GM10248 (cell line): ENCODE data around the gene CCDC57.

ENCODE experiments used
- CTCF ChIA-PET: fragments of 300-600 bp; sonication (Branson Sonifier 250); formaldehyde crosslinking; extraction: SDS; loops from one replicate; lab custom pipeline; 2021; ENCODE audit warnings: antibody characterized with exemption; lab: Yijun Ruan, JAX
- POLR2A ChIA-PET: fragments of 350-650 bp; sonication (Branson Sonifier 250); formaldehyde crosslinking; extraction: SDS; loops from one replicate; lab custom pipeline; 2020; ENCODE audit warnings: antibody characterized with exemption; lab: Yijun Ruan, JAX
- DNase-seq: peaks from one replicate; pipeline ENCODE4 v3.0.0; 2012; ENCODE audit errors: extremely low spot score
- CTCF ChIP-seq: IDR thresholded peaks from 2 replicates; pipeline ENCODE4 v1.5.1; 2012; ENCODE audit warnings: mild to moderate bottlenecking, low read depth; ENCODE audit errors: extremely low read depth, missing control alignments, control extremely low read depth

The CCDC57 gene

GRCh38 chr17:82128287-82128686 lies 84.4 kb downstream of the CCDC57 start:
- DNase-seq = no peak
- ChIA-PET CTCF (interaction anchor here (1.0 to 2.3 kb wide), 2 partner anchors 13 to 22 kb away, joined by 4 to 6 read pairs; no protein-coding TSS in a partner anchor), POLR2A (no interaction called here)
- no peak for TF ChIP-seq CTCF

GRCh38 chr17:82127704-82128103 lies 84.9 kb downstream of the CCDC57 start:
- DNase-seq = no peak
- ChIA-PET CTCF (interaction anchor here (1.0 to 2.3 kb wide), 3 partner anchors 11 to 22 kb away, joined by 3 to 6 read pairs (median 4); no protein-coding TSS in a partner anchor), POLR2A (no interaction called here)
- no peak for TF ChIP-seq CTCF

GRCh38 chr17:82127315-82127595 lies 85.4 kb downstream of the CCDC57 start:
- TF ChIP-seq CTCF = no peak
- no peak for DNase-seq
- POLR2A ChIA-PET = no interaction called here
- CTCF ChIA-PET = interaction anchor here (1.0 to 2.3 kb wide), 3 partner anchors 12 to 21 kb away, joined by 3 to 6 read pairs (median 4); no protein-coding TSS in a partner anchor

GRCh38 chr17:82126556-82127314 lies 85.9 kb downstream of the CCDC57 start:
- ChIA-PET POLR2A (no interaction called here), CTCF (interaction anchor here (1.0 to 2.3 kb wide), 3 partner anchors 12 to 21 kb away, joined by 3 to 6 read pairs (median 4); no protein-coding TSS in a partner anchor)
- TF ChIP-seq CTCF = no peak
- DNase-seq = no peak

GRCh38 chr17:82124101-82124500 lies 88.5 kb downstream of the CCDC57 start:
- TF ChIP-seq CTCF = no peak
- POLR2A ChIA-PET = no interaction called here
- DNase-seq = no peak
- CTCF ChIA-PET = interaction anchor here (0.8 to 1.6 kb wide), 2 partner anchors 18 to 86 kb away, joined by 3 to 4 read pairs; partner anchors contain the start of gene DCXR

GRCh38 chr17:82121660-82122629 lies 90.7 kb downstream of the CCDC57 start:
- no peak for DNase-seq
- no peak for TF ChIP-seq CTCF
- CTCF ChIA-PET = interaction anchor here (1.0 to 1.3 kb wide), 4 partner anchors 9 to 114 kb away, joined by 3 to 6 read pairs (median 4); no protein-coding TSS in a partner anchor
- POLR2A ChIA-PET = no interaction called here
